Ishikawa (cell line): Measurements from ENCODE around the gene FAM83G.

Source experiments
- CEBPB ChIP-seq: IDR thresholded peaks from 2 replicates; pipeline ENCODE4 v1.6.1; 2012
- CREB1 ChIP-seq: IDR thresholded peaks from 2 replicates; pipeline ENCODE4 v1.6.1; 2012; ENCODE audit warnings: low read depth
- EGR1 ChIP-seq: IDR thresholded peaks from 2 replicates; pipeline ENCODE4 v1.6.1; 2012
- EP300 ChIP-seq: IDR thresholded peaks from 2 replicates; pipeline ENCODE4 v1.6.1; 2012; ENCODE audit warnings: borderline replicate concordance
- FOXM1 ChIP-seq: IDR thresholded peaks from 2 replicates; pipeline ENCODE4 v1.6.1; 2012; ENCODE audit warnings: low read depth, borderline replicate concordance
- NFIC ChIP-seq: IDR thresholded peaks from 2 replicates; pipeline ENCODE4 v1.6.1; 2012
- RAD21 ChIP-seq: IDR thresholded peaks from 2 replicates; pipeline ENCODE4 v1.6.1; 2012; ENCODE audit warnings: low read depth
- TAF1 ChIP-seq: IDR thresholded peaks from 2 replicates; pipeline ENCODE4 v1.6.1; 2012; ENCODE audit warnings: low read depth, mild to moderate bottlenecking
- TCF12 ChIP-seq: IDR thresholded peaks from 2 replicates; pipeline ENCODE4 v1.6.1; 2012; ENCODE audit warnings: low read depth
- TEAD4 ChIP-seq: IDR thresholded peaks from 2 replicates; pipeline ENCODE4 v1.6.1; 2012
- YY1 ChIP-seq: IDR thresholded peaks from 2 replicates; pipeline ENCODE4 v1.6.1; 2012; ENCODE audit warnings: low read depth
- ZBTB7A ChIP-seq: IDR thresholded peaks from 2 replicates; pipeline ENCODE4 v1.6.1; 2012; ENCODE audit warnings: low read depth
- TF ChIP-seq, protein P1 (sequence below): IDR thresholded peaks from 2 replicates; pipeline ENCODE4 v1.6.1; 2012; ENCODE audit warnings: low read depth, mild to moderate bottlenecking
- TF ChIP-seq, protein P2 (sequence below): IDR thresholded peaks from 2 replicates; pipeline ENCODE4 v1.6.1; 2012
- TF ChIP-seq, protein P3 (sequence below): IDR thresholded peaks from 2 replicates; pipeline ENCODE4 v1.6.1; 2012

The FAM83G gene

GRCh38 chr17:18997650-18998196 lies 6.8 kb downstream of the FAM83G start:
- no peak for TF ChIP-seq TCF12

GRCh38 chr17:18996458-18996857 lies 8.1 kb downstream of the FAM83G start:
- TF ChIP-seq CEBPB, result no peak
- no peak for TF ChIP-seq TAF1
- TF ChIP-seq RAD21, result no peak
- TF ChIP-seq EGR1, result no peak

DNA sequence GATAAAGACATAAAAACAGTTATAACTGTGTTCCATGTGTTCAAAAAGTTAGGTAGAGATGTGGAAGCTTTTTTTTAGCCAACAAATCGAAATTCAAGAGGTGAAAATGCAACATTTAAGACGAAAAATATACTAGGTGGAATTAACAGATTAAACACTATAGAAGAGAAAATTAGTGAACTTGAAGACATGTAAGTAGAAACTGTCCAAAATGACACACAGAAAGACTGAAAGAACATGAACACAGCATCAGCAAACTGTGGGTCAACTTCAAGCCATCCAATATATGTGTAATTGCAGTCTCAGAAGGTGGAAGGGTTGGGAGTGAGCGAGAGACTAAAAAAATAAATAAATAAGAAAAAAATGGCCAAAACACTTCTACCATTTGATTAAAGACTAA lies 9.3 kb downstream of the FAM83G start:
- TF ChIP-seq ZBTB7A, result no peak
- TF ChIP-seq EP300, result no peak
- no peak for TF ChIP-seq TAF1
- no peak for TF ChIP-seq NFIC
- no peak for TF ChIP-seq CREB1
- TF ChIP-seq FOXM1, result no peak
- no peak for TF ChIP-seq TCF12

- TF ChIP-seq, protein P1, sequence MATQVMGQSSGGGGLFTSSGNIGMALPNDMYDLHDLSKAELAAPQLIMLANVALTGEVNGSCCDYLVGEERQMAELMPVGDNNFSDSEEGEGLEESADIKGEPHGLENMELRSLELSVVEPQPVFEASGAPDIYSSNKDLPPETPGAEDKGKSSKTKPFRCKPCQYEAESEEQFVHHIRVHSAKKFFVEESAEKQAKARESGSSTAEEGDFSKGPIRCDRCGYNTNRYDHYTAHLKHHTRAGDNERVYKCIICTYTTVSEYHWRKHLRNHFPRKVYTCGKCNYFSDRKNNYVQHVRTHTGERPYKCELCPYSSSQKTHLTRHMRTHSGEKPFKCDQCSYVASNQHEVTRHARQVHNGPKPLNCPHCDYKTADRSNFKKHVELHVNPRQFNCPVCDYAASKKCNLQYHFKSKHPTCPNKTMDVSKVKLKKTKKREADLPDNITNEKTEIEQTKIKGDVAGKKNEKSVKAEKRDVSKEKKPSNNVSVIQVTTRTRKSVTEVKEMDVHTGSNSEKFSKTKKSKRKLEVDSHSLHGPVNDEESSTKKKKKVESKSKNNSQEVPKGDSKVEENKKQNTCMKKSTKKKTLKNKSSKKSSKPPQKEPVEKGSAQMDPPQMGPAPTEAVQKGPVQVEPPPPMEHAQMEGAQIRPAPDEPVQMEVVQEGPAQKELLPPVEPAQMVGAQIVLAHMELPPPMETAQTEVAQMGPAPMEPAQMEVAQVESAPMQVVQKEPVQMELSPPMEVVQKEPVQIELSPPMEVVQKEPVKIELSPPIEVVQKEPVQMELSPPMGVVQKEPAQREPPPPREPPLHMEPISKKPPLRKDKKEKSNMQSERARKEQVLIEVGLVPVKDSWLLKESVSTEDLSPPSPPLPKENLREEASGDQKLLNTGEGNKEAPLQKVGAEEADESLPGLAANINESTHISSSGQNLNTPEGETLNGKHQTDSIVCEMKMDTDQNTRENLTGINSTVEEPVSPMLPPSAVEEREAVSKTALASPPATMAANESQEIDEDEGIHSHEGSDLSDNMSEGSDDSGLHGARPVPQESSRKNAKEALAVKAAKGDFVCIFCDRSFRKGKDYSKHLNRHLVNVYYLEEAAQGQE, result no peak
- TF ChIP-seq TAF1, result no peak
- TF ChIP-seq EP300, result no peak
- no peak for TF ChIP-seq YY1
- TF ChIP-seq, protein P2, sequence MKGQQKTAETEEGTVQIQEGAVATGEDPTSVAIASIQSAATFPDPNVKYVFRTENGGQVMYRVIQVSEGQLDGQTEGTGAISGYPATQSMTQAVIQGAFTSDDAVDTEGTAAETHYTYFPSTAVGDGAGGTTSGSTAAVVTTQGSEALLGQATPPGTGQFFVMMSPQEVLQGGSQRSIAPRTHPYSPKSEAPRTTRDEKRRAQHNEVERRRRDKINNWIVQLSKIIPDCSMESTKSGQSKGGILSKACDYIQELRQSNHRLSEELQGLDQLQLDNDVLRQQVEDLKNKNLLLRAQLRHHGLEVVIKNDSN, result no peak
- TF ChIP-seq EGR1, result no peak
- TF ChIP-seq RAD21, result no peak
- no peak for TF ChIP-seq ZBTB7A
- no peak for TF ChIP-seq CREB1
- no peak for TF ChIP-seq NFIC
Observed at GRCh38 chr17:18994631-18995030, 9.9 kb downstream of the FAM83G start.

DNA sequence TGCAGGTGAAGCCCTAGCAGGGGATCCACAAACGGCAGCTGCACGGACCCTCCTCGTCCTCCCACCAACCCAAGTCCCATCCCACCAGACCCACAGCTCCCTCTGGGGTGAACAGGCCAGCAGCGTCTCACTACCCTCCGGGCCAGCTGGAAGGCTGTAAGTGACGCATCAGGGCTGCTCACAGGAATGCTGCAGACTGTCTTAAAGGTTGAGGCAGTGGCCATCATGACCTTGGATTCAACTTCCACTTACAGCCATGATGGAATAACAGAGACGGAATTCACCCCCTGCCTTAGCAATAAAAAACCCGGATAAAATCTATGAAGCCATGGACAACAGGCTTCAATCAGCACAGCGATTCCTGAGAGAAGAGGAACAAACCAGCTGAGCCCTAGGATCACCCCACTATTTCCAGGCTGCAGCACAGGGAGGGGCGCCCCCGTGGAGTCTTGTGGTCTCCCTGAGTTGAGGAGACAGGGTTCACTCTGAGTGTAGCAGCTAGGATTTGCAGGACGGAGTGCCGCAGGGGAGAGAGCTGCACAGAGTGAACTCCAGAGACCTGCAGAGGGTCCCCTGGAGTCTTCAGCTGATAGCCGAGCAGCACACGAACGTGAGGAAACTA lies 10.5 kb downstream of the FAM83G start:
- TF ChIP-seq TCF12 (no peak), CREB1 (no peak), CEBPB (no peak), TAF1 (no peak), ZBTB7A (no peak), NFIC (no peak), YY1 (no peak)
- TF ChIP-seq, protein P2, result no peak

GRCh38 chr17:18992454-18993130 lies 12.0 kb downstream of the FAM83G start:
- TF ChIP-seq, protein P1, result no peak
- no peak for TF ChIP-seq TCF12
- TF ChIP-seq EGR1, result no peak
- TF ChIP-seq, protein P3, sequence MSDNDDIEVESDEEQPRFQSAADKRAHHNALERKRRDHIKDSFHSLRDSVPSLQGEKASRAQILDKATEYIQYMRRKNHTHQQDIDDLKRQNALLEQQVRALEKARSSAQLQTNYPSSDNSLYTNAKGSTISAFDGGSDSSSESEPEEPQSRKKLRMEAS, result no peak
- no peak for TF ChIP-seq EP300
- TF ChIP-seq, protein P2, result no peak
- TF ChIP-seq FOXM1, result no peak
- TF ChIP-seq CREB1, result no peak
- TF ChIP-seq NFIC, result no peak
- TF ChIP-seq RAD21, result no peak
- no peak for TF ChIP-seq TAF1
- TF ChIP-seq CEBPB, result no peak
- TF ChIP-seq YY1, result no peak
- TF ChIP-seq ZBTB7A, result no peak
- TF ChIP-seq TEAD4, result no peak
